ENCODE results near the gene EFCAB6.

Gene EFCAB6, protein sequence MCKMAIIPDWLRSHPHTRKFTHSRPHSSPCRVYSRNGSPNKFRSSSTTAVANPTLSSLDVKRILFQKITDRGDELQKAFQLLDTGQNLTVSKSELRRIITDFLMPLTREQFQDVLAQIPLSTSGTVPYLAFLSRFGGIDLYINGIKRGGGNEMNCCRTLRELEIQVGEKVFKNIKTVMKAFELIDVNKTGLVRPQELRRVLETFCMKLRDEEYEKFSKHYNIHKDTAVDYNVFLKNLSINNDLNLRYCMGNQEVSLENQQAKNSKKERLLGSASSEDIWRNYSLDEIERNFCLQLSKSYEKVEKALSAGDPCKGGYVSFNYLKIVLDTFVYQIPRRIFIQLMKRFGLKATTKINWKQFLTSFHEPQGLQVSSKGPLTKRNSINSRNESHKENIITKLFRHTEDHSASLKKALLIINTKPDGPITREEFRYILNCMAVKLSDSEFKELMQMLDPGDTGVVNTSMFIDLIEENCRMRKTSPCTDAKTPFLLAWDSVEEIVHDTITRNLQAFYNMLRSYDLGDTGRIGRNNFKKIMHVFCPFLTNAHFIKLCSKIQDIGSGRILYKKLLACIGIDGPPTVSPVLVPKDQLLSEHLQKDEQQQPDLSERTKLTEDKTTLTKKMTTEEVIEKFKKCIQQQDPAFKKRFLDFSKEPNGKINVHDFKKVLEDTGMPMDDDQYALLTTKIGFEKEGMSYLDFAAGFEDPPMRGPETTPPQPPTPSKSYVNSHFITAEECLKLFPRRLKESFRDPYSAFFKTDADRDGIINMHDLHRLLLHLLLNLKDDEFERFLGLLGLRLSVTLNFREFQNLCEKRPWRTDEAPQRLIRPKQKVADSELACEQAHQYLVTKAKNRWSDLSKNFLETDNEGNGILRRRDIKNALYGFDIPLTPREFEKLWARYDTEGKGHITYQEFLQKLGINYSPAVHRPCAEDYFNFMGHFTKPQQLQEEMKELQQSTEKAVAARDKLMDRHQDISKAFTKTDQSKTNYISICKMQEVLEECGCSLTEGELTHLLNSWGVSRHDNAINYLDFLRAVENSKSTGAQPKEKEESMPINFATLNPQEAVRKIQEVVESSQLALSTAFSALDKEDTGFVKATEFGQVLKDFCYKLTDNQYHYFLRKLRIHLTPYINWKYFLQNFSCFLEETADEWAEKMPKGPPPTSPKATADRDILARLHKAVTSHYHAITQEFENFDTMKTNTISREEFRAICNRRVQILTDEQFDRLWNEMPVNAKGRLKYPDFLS (N-terminal part only)

DNA sequence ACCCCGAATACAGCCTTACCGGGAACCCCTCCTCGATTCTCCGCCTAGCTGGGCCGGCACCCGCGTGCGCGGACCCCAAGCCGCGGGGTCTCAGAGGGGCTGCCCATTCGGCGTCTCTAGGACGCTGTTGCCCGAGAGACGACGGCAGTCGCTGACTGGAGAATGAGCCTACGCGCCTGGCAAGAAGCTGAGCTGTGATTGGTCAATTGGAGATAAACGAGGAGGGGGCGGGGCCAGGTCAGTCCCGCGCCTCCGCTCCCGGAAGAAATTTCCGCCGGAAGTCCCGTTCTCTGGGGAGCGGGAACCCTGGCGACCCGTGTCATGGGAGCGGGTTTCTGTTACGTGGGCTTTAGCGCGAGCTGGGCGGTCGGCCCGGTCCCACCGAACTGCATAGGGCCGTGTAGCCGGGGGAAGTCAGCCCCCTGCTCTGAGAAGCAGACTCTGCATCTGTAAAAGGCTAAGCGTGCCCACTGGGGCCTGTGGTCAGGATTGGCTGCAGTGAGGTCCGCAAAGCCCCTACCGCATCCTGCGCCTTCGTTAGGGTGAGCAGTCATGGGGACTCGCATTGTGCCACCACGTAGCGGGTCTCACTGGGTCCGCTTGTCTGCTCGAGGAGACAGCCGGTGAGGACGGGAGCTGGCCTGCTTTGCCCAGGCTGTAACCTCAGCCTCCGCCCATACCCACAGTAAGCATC lies at the start of gene EFCAB6:
TSS of gene EFCAB6 (minus strand) at position 157 of the 694 bp plus-strand sequence. CDS start 29,987 bp downstream, outside the sequence.
- peak; percentile 81 for DNase-seq

DNA sequence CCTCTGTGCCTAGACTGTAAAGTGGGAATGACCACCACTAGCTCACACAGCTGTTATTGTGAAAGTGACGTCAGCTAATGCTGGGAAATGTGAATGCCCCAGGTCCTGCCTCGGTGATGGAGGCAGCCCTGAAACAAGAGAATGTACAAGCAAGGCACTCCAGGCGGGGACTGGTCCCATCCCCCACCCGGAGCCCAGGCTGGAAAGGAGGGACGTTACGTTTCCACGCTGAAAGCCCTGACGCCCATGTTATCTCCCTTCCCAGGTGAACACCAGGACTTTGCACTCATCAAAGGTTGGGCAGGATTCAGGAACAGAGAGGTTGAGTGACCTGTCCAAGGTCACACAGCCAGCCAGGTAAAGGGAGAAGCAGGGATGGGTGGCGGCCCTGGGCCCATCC lies 49.4 kb upstream of the EFCAB6 start:
- DNase-seq = no peak

DNA sequence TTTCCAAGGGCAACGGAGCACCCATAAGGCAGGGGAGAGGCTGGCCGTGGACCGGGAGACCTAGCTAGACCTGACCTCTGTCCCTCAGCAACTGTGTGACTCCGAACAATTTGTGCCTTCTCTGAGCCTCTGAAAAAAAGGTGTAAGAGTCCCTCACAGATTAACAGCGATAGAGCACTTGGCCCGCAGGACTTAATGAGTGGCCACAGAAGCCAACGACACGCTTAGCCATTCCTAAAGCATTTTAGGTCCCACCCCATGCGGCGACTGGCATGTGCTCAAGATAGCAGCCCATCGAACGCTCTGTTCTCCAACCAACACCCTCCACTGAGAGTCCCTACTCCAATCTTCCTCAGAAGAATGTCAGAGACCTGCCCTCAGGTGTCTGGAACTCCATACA lies 48.7 kb upstream of the EFCAB6 start:
- no peak for DNase-seq

DNA sequence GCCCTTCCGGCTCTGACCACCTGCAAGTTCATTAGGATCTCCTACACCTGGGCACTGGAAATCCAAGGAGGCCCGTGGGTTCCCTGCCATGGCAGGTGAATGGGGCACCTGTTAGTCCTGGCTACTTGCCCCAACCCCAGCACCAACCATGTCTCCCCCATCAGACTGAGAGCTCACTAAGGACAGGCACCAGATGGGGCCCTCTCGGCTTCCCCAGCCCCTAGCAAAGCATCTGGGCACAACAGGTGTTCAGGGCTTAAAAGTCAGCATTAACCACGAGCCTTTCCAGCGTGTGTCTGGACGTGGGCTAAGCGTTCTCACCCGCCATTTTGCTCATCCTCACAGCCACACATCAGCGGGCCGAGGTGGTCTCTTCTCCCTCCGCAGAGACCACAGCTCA lies 48.0 kb upstream of the EFCAB6 start:
- DNase-seq = no peak

DNA sequence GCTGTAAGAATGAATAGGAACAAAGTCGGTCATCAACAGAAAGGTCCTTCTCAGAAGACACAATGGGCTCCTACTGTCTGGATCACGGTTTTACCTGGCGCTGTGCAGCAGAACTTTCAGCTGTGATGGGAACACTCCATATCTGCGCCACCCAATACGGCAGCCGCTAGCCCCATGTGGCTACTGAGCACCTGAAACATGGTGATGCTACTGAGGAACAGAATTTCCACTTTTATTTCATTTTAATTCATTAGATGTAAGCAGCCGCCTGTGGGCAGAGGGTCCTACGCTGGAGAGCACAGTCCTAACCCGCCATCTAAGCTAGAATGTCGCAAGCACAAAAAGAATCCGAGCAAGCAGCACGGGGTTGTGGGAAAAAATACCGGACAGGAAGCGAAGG lies 47.5 kb upstream of the EFCAB6 start:
- DNase-seq = no peak

DNA sequence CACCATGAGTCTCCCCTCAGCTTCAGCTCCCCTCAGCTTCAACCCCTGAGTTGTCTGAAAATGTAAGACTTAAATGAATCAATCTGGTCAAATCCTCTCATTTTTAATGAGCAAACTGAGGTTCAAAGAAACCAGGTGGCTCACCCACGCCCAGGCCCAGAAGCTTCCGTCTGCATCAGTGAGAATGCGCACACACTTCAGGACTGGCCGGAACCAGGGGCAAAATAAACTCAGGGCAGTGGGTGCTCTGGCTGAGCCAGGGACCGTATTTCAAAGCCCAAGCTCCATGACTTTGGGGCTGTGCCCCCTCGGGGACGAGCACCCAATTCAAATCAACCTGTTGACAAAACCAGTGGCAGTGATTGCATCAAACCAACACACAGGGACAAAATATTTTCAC lies 47.1 kb upstream of the EFCAB6 start:
- DNase-seq = no peak

DNA sequence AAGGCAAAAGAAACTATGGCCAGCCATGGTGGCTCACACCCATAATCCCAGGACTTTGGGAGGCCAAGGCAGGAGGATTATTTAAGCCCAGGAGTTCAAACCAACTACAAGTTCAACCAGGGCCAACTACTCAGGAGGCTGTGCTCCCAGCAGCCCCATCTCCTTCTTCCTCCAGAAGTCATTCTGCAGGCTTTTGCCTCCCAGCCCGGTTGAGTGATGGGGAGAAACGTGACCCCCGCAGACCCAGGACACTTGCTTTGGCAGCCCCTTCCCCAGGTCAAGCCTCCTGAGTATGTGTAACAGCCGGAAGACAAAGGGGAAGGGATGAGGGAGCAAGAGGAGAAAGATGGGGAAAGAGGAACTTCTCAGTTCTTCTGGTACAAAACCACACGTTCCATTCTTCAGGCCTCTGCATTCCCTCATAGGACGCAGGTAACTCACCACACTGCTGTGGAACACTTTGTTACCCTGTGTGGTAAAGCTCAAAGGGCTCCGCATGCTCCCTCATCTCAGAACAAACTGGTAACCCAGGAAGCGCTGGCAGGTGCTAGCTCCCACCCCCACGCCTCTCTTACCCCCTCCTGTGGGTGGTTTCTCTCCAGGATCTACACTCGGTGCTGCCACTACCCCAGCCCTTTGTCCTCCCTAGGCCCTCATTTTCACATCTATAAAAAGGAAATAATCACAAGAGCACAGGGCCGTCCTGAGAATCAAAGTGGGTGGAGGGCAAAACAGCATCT lies 46.2 kb upstream of the EFCAB6 start:
- DNase-seq = no peak

DNA sequence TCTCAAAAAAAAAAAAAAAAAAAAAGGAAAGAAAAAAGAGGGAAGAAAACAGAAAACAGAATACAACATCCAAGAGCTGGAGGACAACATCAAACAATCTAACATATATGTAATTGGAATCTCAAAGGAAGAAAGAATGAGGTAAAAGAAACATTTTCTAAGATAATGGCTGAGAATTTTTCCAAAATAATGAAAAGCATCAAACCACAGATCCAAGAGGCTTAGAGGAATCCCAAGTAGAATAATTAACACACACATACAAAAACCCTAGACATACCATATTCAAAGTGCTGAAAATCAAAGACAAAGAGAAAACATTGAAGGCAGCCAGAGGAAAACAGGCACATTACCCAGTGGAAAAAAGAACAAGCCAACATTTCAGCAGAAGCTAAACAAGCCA lies 45.3 kb upstream of the EFCAB6 start:
- no peak for DNase-seq

DNA sequence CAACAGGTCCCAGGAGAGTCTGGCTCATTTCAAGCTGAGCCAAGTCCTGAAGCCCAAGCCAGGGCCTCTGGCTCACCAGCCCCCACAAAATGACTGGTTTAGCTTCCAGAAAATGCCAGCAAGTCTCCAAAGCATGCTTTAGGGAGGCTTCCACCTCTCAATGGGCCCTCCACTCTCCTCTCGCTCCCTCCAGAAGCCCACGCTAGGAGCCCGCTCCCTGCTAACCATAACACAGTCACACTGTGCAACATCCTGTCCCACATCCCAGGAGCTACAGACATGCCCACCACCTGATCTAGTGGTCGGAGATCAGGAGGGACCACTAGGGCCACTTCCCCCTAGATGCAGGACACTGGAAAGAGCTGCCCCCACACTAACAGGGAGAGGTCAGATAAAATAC lies 43.3 kb upstream of the EFCAB6 start:
- DNase-seq = no peak

DNA sequence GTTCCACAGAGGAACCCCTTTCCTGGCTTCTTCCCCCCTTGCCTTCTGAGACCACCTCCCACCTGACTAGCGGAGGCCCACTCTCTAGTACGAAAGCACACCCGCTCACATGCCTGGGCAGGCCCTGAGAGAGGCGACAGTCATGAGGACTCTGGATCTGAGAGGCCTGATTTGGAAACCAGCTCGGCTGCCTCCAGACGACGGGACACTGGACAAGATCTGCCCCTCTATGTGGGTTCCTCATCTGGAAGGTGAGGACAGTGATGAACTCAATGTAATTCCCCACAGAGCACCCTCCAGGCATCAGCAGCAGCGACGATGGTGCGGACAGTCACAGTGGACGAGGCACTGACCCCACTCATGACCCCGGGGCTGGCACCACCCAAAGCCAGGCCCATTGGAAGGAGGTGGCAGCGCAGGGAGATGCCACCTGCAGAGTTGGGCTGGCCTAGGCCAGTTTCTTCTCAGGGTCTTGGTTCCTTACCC lies 42.7 kb upstream of the EFCAB6 start:
- DNase-seq = no peak

DNA sequence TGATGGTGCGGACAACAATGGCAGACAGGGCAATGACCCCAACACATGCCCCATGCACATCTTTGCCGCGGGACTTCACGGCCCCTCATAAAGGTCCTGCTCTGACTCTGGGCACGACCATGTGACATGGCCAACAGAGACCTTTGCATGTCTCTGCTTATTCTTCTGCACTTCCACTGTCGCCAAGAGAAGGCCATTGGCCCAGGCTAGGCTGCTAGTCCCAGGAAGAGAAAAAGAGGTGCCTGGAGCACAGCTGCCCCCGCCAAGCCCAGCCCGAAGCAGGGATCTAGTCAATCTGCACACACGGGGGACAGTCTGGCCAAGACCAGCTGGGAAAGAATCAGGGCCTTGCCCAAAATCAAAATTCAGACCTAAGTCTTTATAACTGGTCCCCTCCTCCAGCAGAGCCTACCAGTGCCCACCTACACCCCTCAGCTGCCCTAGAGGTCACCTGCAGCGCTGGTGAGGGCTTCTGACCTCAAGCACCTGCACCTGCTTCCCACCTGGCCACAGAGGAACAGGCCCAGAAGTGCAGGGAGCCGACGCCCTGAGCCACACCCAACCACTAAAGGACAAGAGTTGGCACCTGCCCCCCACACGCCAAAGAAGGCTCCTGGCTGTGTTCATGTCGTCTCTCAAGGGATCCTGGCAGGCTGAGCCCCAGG lies 42.1 kb upstream of the EFCAB6 start:
- DNase-seq = no peak

DNA sequence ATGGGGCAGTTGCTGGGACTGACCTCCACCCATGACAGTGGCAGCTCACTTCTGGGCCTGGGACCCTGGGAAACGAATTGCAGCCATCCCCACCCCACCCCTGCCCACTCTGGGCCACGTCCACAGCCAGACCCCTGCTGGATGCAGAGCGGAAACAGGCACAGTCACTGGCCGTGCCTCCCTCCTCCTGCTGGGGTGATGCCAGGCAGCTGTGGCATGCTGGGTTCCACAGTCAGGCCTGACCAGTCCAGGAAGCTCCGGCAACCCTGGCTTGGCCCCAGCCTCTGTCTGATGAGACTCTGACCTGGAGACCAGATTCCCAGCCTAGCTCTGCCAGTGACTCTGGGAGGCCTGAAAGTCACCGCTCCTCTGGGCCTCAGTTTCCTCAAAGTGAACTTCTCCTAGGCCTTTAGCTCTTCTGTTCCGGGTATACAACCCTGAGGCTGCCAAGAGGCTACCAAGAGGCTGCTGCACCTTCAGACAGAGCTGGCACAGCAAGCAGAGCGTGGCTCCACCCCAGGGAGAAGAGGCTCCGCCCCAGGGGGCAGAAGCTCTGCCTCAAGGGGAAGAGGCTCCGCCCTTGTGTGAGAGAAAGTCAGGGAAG lies 41.3 kb upstream of the EFCAB6 start:
- DNase-seq = no peak

DNA sequence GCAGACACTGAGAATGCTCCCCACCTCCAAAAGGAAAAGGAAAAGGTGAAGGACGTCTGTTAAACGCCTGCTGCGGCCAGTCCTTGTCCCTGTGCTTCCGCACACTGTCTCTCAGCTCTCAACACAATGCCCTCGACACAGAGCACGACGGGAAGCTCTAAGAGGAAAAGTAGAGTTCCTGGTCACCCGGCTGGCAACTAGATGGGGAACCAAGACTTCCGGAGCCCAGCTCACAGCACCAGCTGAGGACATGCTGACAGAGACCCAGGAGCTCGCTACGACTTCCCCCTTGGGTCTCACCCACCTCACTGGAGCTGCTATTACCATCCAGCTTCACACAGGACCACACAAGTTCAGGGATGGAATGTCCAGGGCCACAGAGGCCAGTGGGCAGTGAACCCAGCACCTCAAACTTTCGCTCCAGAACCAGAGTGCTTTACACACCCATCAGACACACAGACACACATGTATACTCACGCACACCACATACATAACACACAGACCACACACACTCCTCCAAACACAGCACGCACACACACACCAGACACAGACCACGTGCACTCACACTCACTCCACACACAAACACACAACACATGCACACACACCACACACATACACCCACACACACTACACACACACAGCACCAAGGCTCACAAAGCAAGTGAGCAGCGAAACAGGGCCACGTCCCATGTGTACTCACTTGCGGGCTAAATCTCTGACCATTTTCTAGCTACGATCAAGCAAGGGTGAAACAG lies 40.6 kb upstream of the EFCAB6 start:
- DNase-seq = no peak

DNA sequence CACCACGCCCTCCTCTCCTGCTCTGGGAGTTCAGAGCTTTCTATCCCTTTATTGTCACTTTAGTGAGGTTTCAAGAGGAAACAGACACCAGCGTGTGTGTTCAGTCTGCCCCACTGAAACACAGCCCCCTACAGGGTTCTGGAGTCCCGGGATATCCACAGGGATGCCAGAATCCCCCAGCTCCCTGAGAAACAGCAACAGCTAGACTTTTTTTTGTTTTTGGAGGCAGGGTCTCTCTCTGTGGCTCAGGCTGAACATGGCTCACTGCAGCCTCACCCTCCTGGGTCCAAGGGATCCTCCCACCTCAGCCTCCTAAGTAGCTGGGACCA lies 39.8 kb upstream of the EFCAB6 start:
- DNase-seq = no peak

DNA sequence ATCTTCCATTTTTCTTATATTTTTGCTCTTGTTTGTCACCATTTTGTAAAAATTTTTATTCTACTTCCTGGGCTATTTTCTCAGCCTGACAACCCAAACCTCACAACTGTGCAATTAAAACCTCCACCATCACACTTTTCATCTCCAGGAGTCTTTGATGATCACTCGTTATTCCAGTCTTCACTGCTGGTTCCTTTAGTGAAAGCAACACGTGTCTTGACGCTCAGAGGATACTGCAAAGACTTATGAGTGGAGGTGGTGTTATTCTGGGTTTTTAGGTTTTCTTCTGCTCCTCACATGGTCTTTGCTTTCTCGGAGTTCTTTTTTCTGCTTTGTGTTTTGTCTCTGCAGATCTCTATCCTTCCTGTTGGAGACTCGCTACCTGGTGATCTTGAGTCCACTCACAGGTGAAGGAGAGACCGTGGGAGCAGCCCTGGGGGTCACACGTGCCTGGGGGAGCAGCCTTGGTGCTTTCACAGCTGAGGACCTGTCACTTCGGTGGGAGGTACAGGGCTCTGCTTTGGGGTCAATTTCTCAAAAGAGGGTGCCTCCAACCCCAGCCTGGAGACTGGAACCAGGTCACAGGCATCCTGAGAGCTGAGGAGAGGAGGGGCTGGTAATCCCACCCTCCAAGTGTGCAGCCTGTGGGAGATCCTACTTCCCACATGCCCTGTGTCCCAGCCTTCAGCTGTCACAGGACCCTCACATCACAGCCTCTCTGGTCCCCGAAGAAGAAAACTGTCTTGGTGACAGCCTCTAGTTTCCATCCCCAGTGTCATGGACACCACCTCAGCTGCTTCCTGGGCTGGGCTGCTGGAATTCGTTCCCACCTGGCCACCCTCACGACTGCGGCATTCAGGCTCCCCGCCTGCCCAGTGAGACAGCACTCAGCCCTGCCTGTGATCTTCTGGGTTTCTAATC lies 39.2 kb upstream of the EFCAB6 start:
- no peak for DNase-seq

DNA sequence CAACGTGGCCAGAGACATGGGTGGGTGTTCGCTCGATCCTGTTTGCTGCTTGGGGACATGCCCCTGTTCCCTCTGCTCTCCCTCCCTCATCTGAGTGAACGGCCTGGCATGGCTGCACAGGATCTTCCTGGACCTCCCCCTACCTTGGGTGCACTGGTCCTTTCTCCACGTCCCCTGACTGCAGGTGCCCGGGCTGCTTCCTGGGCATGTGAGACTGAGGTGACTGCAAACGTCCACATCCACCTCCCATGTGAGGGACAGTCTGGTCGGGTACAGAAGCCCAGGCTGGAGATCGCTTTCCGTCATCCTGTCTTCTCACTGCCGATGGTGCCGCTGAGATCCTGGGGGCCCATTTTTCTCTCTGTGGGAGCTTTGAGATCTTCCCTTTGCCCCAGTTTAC lies 38.4 kb upstream of the EFCAB6 start:
- DNase-seq = no peak

DNA sequence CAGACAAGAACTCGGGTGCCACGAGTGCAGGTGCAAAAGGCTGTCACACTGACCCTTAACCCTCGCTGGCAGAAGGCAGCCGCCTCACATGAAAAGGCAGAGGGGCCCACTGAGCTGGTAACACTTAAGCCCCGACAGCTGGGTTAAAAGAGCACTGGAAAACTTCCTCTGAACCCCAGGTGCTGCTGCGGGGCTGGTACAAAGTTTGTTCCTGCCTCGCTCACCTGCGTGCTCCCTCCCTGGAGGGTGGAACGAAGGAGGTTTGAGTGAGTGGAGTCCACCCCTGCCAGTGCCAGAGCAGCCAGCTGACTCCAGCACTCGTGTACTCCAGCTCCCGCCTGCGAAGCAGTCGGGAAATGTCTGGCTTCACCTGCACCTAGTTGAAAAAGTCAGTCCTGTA lies 37.6 kb upstream of the EFCAB6 start:
- no peak for DNase-seq

DNA sequence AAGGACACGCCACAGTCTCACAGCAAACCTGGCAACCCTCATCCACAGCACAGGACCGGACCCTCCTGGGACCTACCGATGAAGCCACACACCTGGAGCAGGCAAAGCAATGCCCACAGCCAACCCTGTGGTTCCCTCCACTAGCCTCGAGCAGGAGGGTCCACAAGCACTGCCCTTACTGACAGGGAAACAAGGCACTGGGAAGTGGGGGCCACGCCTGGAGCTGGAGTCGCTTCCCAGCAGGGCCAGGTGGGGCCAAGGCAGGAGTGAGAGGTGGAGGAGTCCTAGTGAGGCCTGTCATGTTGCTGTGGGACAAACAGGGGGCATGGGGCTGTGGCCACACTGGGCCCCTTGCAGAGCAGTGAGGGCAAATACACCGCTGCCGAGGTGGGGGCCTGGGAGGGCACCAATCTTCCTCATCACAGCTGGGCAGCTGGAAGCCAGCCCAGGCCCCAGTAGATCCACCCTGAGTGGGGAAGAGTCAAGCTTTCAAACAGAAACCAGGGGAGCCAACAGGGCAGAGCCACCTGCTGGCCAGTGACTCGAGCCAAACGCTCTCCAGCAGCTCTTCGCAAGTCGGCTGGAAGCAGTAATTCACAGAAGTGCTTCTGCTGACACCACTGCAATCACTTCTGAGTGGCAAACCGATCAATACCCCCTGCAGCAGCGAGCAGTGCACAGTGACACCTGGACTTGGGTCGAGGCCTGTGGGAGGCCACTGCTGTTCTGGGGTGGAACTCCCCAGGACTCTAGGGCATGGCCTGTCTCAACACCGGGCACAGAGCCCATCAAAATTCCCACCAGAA lies 36.5 kb upstream of the EFCAB6 start:
- no peak for DNase-seq

All from NCI-H2107 (cell line).